Uterus (tissue), 4 donors: ENCODE results near the gene SLC35E1. TPM values are rescaled to one million over a fixed set of nuclear protein-coding genes. Genes with fewer than 3 reads are reported as not detected.

Experiments
- DNase-seq, 2 donors: peaks; one replicate each; pipeline ENCODE4 v3.0.0-alpha.2; 2019 to 2020
- H3K27ac ChIP-seq, 2 donors: fragments of 200-600 bp; sonication (generic); 1 replicate in 1 of 2; 2 replicates in 1 of 2; pipeline ENCODE4 v1.5.1; 2016 to 2018
- H3K27me3 ChIP-seq, 2 donors: fragments of 200-600 bp; sonication (generic); one replicate each; pipeline ENCODE4 v1.5.1; 2018 to 2019; ENCODE audit warnings: control low read depth in 1 of 2
- H3K36me3 ChIP-seq, 2 donors: fragments of 200-600 bp; sonication (generic); one replicate each; pipeline ENCODE4 v1.5.1; 2019; ENCODE audit warnings: control low read depth in 1 of 2
- H3K4me1 ChIP-seq, 2 donors: fragments of 200-600 bp; sonication (generic); one replicate each; pipeline ENCODE4 v1.5.1; 2018 to 2019; ENCODE audit warnings: control low read depth in 1 of 2
- H3K4me3 ChIP-seq, 2 donors: fragments of 200-600 bp; sonication (generic); 1 replicate in 1 of 2; 2 replicates in 1 of 2; pipeline ENCODE4 v1.5.1; 2018 to 2019; ENCODE audit warnings: mild to moderate bottlenecking in 1 of 2
- H3K9me3 ChIP-seq, 2 donors: fragments of 200-600 bp; sonication (generic); one replicate each; pipeline ENCODE4 v1.5.1; 2019; ENCODE audit warnings: control low read depth in 1 of 2
- CTCF ChIP-seq, 4 experiments: fragments of 200-600 bp in 2 of 4; fragments of 450-650 bp in 2 of 4; sonication (generic) in 2 of 4; IDR thresholded peaks; one replicate each; pipeline ENCODE4 v1.5.1; 2016 to 2019; ENCODE audit warnings: antibody characterized with exemption in 4 of 4, mild to moderate bottlenecking in 2 of 4, moderate library complexity in 1 of 4
- POLR2A ChIP-seq, 2 donors: fragments of 450-650 bp; IDR thresholded peaks; one replicate each; pipeline ENCODE4 v1.6.1; 2016; ENCODE audit warnings: antibody characterized with exemption in 2 of 2, mild to moderate bottlenecking in 1 of 2, moderate library complexity in 1 of 2
- intact Hi-C: fragments of 100-400 bp; cut with DNase I; formaldehyde crosslinking; loops from one replicate; pipeline ENCODE4 v1.15.1; 2023; ENCODE audit warnings: low total_unique reads
- total RNA-seq, 4 donors: library from RNA; depleted of rRNA in 3 of 4; stranded (reverse); fragments of >200 nt in 3 of 4; gene quantifications; one replicate each; pipeline versions ENCODE4 v1.1.0 to v1.2.4, GENCODE V29; 2014 to 2023
- donor health status: DM: yes; HTN: yes; CAD: no.

The SLC35E1 gene
- total RNA-seq, 4 donors from 2014 or later, result 10.2 to 39.8 (median 19.8) TPM

GRCh38 chr19:16618248-16618647 lies 46.0 kb upstream of the SLC35E1 start:
- intact Hi-C loops, result no loop called here
- no peak overlapping the region for H3K4me3 ChIP-seq
- no peak for DNase-seq
- H3K4me1 ChIP-seq, result peaks cover 0 to 24% of the 10 kb centered on the region in 2 donors
- no peaks in the 10 kb centered on the region for H3K36me3 ChIP-seq
- TF ChIP-seq CTCF (IDR thresholded peaks at IDR 0.05) (no peak), POLR2A (IDR thresholded peaks at IDR 0.05) (no peak)
- H3K27me3 ChIP-seq, result no peaks in the 10 kb centered on the region
- no peak overlapping the region for H3K27ac ChIP-seq
- H3K9me3 ChIP-seq, result no peaks in the 10 kb centered on the region

GRCh38 chr19:16615808-16616207 lies 43.6 kb upstream of the SLC35E1 start:
- Histone ChIP-seq H3K9me3 (no peaks in the 10 kb centered on the region), H3K27ac (no peak overlapping the region), H3K36me3 (no peaks in the 10 kb centered on the region), H3K4me1 (peaks cover 6 to 18% of the 10 kb centered on the region in 2 donors), H3K27me3 (no peaks in the 10 kb centered on the region), H3K4me3 (no peak overlapping the region)
- intact Hi-C loops, result no loop called here
- no peak for DNase-seq
- TF ChIP-seq CTCF (IDR thresholded peaks at IDR 0.05), result no peak
- TF ChIP-seq POLR2A (IDR thresholded peaks at IDR 0.05), result no peak

- Histone ChIP-seq H3K4me1 (peaks cover 10 to 15% of the 10 kb centered on the region in 2 donors), H3K36me3 (no peaks in the 10 kb centered on the region), H3K9me3 (no peaks in the 10 kb centered on the region), H3K27me3 (no peaks in the 10 kb centered on the region), H3K4me3 (no peak overlapping the region), H3K27ac (no peak overlapping the region)
- intact Hi-C loops, result no loop called here
- no peak for DNase-seq
- TF ChIP-seq CTCF (IDR thresholded peaks at IDR 0.05) (no peak), POLR2A (IDR thresholded peaks at IDR 0.05) (no peak)
Measured at GRCh38 chr19:16614941-16615340, 42.7 kb upstream of the SLC35E1 start.

- intact Hi-C loops, result no loop called here
- no peak for TF ChIP-seq POLR2A (IDR thresholded peaks at IDR 0.05)
- no peak for TF ChIP-seq CTCF (IDR thresholded peaks at IDR 0.05)
- no peaks in the 10 kb centered on the region for H3K36me3 ChIP-seq
- no peaks in the 10 kb centered on the region for H3K9me3 ChIP-seq
- no peak for DNase-seq
- H3K27ac ChIP-seq, result peak overlapping the region in 1 of 2 donors; percentile 50
- H3K4me1 ChIP-seq, result peaks cover 12 to 16% of the 10 kb centered on the region in 2 donors
- no peak overlapping the region for H3K4me3 ChIP-seq
- H3K27me3 ChIP-seq, result no peaks in the 10 kb centered on the region
Measured at GRCh38 chr19:16613841-16614240, 41.6 kb upstream of the SLC35E1 start.

- DNase-seq, result no peak
- TF ChIP-seq CTCF (IDR thresholded peaks at IDR 0.05), result no peak
- no peak for TF ChIP-seq POLR2A (IDR thresholded peaks at IDR 0.05)
- Histone ChIP-seq H3K4me3 (no peak overlapping the region), H3K27me3 (no peaks in the 10 kb centered on the region), H3K9me3 (no peaks in the 10 kb centered on the region), H3K27ac (peak overlapping the region; percentile 50), H3K36me3 (no peaks in the 10 kb centered on the region), H3K4me1 (peaks cover 16 to 17% of the 10 kb centered on the region in 2 donors)
- intact Hi-C loops, result no loop called here
Measured at GRCh38 chr19:16612636-16613035, 40.4 kb upstream of the SLC35E1 start.
